Left kidney (tissue), 8 donors: ENCODE data around the gene FUZ. TPM values are rescaled to one million over a fixed set of nuclear protein-coding genes. Genes with fewer than 3 reads are reported as not detected.

ENCODE experiments used
- DNase-seq: peaks from one replicate; pipeline ENCODE4 v3.0.0-alpha.2; 2013
- long read RNA-seq, 8 donors: transcript quantifications; one replicate each; lab custom pipeline, GENCODE V29; 2026
- polyA plus RNA-seq: library from polyadenylated mRNA; unstranded; fragments of 120-200 nt; gene quantifications from one replicate; pipeline ENCODE4 v1.2.1, GENCODE V29; 2013; ENCODE audit not compliant: insufficient read length

FUZ gene
- polyA plus RNA-seq = 33.9 TPM
- long read RNA-seq, donor 1, partial matches to known transcripts = 0 of 5 reads
- long read RNA-seq, donor 1, other reads (novel, unspliced or antisense) = 0 of 5 reads
- long read RNA-seq, donor 2, partial matches to known transcripts = 58 of 75 reads
- long read RNA-seq, donor 2, other reads (novel, unspliced or antisense) = 10 of 75 reads
- long read RNA-seq, donor 3, transcript FUZ-201 (11 exons, 1,675 nt) = major isoform, 6 of 7 reads
- long read RNA-seq, donor 3, partial matches to known transcripts = 0 of 7 reads
- long read RNA-seq, donor 3, other reads (novel, unspliced or antisense) = 0 of 7 reads
- long read RNA-seq, donor 4, partial matches to known transcripts = 0 of 2 reads
- long read RNA-seq, donor 4, other reads (novel, unspliced or antisense) = 0 of 2 reads
- long read RNA-seq, donor 5, transcript FUZ-201 (11 exons, 1,675 nt) = major isoform, 11 of 14 reads
- long read RNA-seq, donor 5, partial matches to known transcripts = 0 of 14 reads
- long read RNA-seq, donor 5, other reads (novel, unspliced or antisense) = 0 of 14 reads
- long read RNA-seq, donor 6, partial matches to known transcripts = 50 of 55 reads
- long read RNA-seq, donor 6, other reads (novel, unspliced or antisense) = 0 of 55 reads
- long read RNA-seq, donor 7, transcript FUZ-201 (11 exons, 1,675 nt) = major isoform, 10 of 109 reads
- long read RNA-seq, donor 7, partial matches to known transcripts = 86 of 109 reads
- long read RNA-seq, donor 7, other reads (novel, unspliced or antisense) = 6 of 109 reads
- long read RNA-seq, donor 8, partial matches to known transcripts = 0 of 4 reads
- long read RNA-seq, donor 8, other reads (novel, unspliced or antisense) = 0 of 4 reads

- peak; percentile 99 for DNase-seq
These were observed at the start of gene FUZ for GRCh38 chr19:49812997-49813861. FUZ (minus strand) TSS chr19:49813292; CDS start chr19:49813106, 186 bp downstream.

GRCh38 chr19:49862391-49863253 lies 49.5 kb upstream of the FUZ start:
- DNase-seq = no peak

GRCh38 chr19:49861541-49862378 lies 48.7 kb upstream of the FUZ start:
- DNase-seq = no peak

GRCh38 chr19:49861107-49861506 lies 48.0 kb upstream of the FUZ start:
- no peak for DNase-seq

- DNase-seq = no peak
These were observed 47.4 kb upstream of the FUZ start for GRCh38 chr19:49860336-49861102.

- DNase-seq = no peak
These were observed 46.7 kb upstream of the FUZ start for GRCh38 chr19:49859682-49860335.

GRCh38 chr19:49858088-49858985 lies 45.2 kb upstream of the FUZ start:
- DNase-seq = no peak

- no peak for DNase-seq
These were observed 44.7 kb upstream of the FUZ start for GRCh38 chr19:49857838-49858087.

- DNase-seq = no peak
These were observed 44.2 kb upstream of the FUZ start for GRCh38 chr19:49857061-49857837.

- DNase-seq = no peak
These were observed 43.5 kb upstream of the FUZ start for GRCh38 chr19:49856574-49857021.

GRCh38 chr19:49855676-49856573 lies 42.8 kb upstream of the FUZ start:
- no peak for DNase-seq

- no peak for DNase-seq
These were observed 42.2 kb upstream of the FUZ start for GRCh38 chr19:49855277-49855675.

GRCh38 chr19:49854378-49855263 lies 41.5 kb upstream of the FUZ start:
- no peak for DNase-seq

GRCh38 chr19:49853852-49854377 lies 40.8 kb upstream of the FUZ start:
- no peak for DNase-seq
